Measurements from ENCODE around the gene USP51. TPM values are rescaled to one million over a fixed set of nuclear protein-coding genes. Genes with fewer than 3 reads are reported as not detected.
"Not testable (repeated sequence)": the region's sequence is repeated elsewhere in the genome, so short reads cannot be mapped to it uniquely, and the experiment has no call there.

Gene USP51
- total RNA-seq, 1 donor from 2014 or later, result 4.2 TPM

GRCh38 chrX:55487143-55487542, 2.5 kb downstream of the USP51 start:
- H3K27ac ChIP-seq, result no peak overlapping the region
- H3K4me3 ChIP-seq, result no peak overlapping the region
- intact Hi-C loops (cut with DNase I), result no loop called here
- no peak for TF ChIP-seq CTCF (IDR thresholded peaks at IDR 0.05)
- ATAC-seq, result no peak
- DNase-seq, result no peak
- H3K4me1 ChIP-seq, result no peaks in the 10 kb centered on the region
- H3K27me3 ChIP-seq (ENCODE audit: low read depth), result no peaks in the 10 kb centered on the region
- no peaks in the 10 kb centered on the region for H3K36me3 ChIP-seq
- no peaks in the 10 kb centered on the region for H3K9me3 ChIP-seq

GRCh38 chrX:55486736-55487135, 2.9 kb downstream of the USP51 start:
- no peak for TF ChIP-seq CTCF (IDR thresholded peaks at IDR 0.05)
- H3K4me3 ChIP-seq, result no peak overlapping the region
- ATAC-seq (no peak), DNase-seq (no peak)
- intact Hi-C loops (cut with DNase I), result no loop called here
- no peaks in the 10 kb centered on the region for H3K27me3 ChIP-seq (ENCODE audit: low read depth)
- no peak overlapping the region for H3K27ac ChIP-seq
- no peaks in the 10 kb centered on the region for H3K9me3 ChIP-seq
- no peaks in the 10 kb centered on the region for H3K4me1 ChIP-seq
- no peaks in the 10 kb centered on the region for H3K36me3 ChIP-seq

- no peak overlapping the region for H3K27ac ChIP-seq
- no peak for TF ChIP-seq CTCF (IDR thresholded peaks at IDR 0.05)
- H3K4me1 ChIP-seq, result no peaks in the 10 kb centered on the region
- ATAC-seq (no peak), DNase-seq (no peak)
- no peaks in the 10 kb centered on the region for H3K36me3 ChIP-seq
- no peaks in the 10 kb centered on the region for H3K27me3 ChIP-seq (ENCODE audit: low read depth)
- H3K4me3 ChIP-seq, result no peak overlapping the region
- intact Hi-C loops (cut with DNase I), result no loop called here
- H3K9me3 ChIP-seq, result no peaks in the 10 kb centered on the region
These were observed 4.7 kb downstream of the USP51 start for GRCh38 chrX:55484948-55485347.

- intact Hi-C loops (cut with DNase I), result no loop called here
- no peak overlapping the region for H3K4me3 ChIP-seq
- no peaks in the 10 kb centered on the region for H3K9me3 ChIP-seq
- no peaks in the 10 kb centered on the region for H3K27me3 ChIP-seq (ENCODE audit: low read depth)
- no peak overlapping the region for H3K27ac ChIP-seq
- TF ChIP-seq CTCF (IDR thresholded peaks at IDR 0.05), result no peak
- ATAC-seq (no peak), DNase-seq (no peak)
- H3K36me3 ChIP-seq, result no peaks in the 10 kb centered on the region
- no peaks in the 10 kb centered on the region for H3K4me1 ChIP-seq
These were observed 9.1 kb downstream of the USP51 start for GRCh38 chrX:55480390-55481062.

- intact Hi-C loops (cut with DNase I); H3K36me3 ChIP-seq; H3K9me3 ChIP-seq; DNase-seq; H3K27ac ChIP-seq; H3K27me3 ChIP-seq (ENCODE audit: low read depth); H3K4me3 ChIP-seq; ATAC-seq; H3K4me1 ChIP-seq: not testable (repeated sequence)
These were observed 9.7 kb downstream of the USP51 start for GRCh38 chrX:55479956-55480355.

GRCh38 chrX:55465791-55466190, 23.9 kb downstream of the USP51 start:
- H3K27me3 ChIP-seq (ENCODE audit: low read depth); ATAC-seq; H3K4me3 ChIP-seq; H3K9me3 ChIP-seq; H3K27ac ChIP-seq; H3K4me1 ChIP-seq; H3K36me3 ChIP-seq; intact Hi-C loops (cut with DNase I); DNase-seq: not testable (repeated sequence)

GRCh38 chrX:55465108-55465507, 24.5 kb downstream of the USP51 start:
- H3K4me3 ChIP-seq; H3K36me3 ChIP-seq; H3K4me1 ChIP-seq; ATAC-seq; H3K27ac ChIP-seq; DNase-seq; H3K9me3 ChIP-seq; intact Hi-C loops (cut with DNase I); H3K27me3 ChIP-seq (ENCODE audit: low read depth): not testable (repeated sequence)

- H3K36me3 ChIP-seq; H3K27ac ChIP-seq; H3K4me1 ChIP-seq; H3K27me3 ChIP-seq (ENCODE audit: low read depth); H3K4me3 ChIP-seq; H3K9me3 ChIP-seq; intact Hi-C loops (cut with DNase I); ATAC-seq; DNase-seq: not testable (repeated sequence)
These were observed 25.6 kb downstream of the USP51 start for GRCh38 chrX:55464050-55464449.

GRCh38 chrX:55459926-55460325, 29.7 kb downstream of the USP51 start:
- H3K27me3 ChIP-seq (ENCODE audit: low read depth); H3K4me1 ChIP-seq; H3K9me3 ChIP-seq; intact Hi-C loops (cut with DNase I); DNase-seq; H3K4me3 ChIP-seq; H3K27ac ChIP-seq; H3K36me3 ChIP-seq: not testable (repeated sequence)
- ATAC-seq, result peak in 1 of 2 donors; percentile 5

GRCh38 chrX:55459426-55459825, 30.2 kb downstream of the USP51 start:
- H3K36me3 ChIP-seq; DNase-seq; H3K27ac ChIP-seq; H3K4me3 ChIP-seq; intact Hi-C loops (cut with DNase I); H3K4me1 ChIP-seq; H3K27me3 ChIP-seq (ENCODE audit: low read depth); H3K9me3 ChIP-seq: not testable (repeated sequence)
- peak; percentile 84 to 92 for ATAC-seq

Measured in lower lobe of right lung (tissue), 2 donors.